K562 (cell line): ENCODE measurements around the gene SLC22A23. TPM values are rescaled to one million over a fixed set of nuclear protein-coding genes. Genes with fewer than 3 reads are reported as not detected.

Experiments used
- ATAC-seq: fragments of 200-7000 bp; cut with Tn5 transposase; 3 replicates; pipeline ENCODE4 v1.9.1; 2020; ENCODE audit warnings: moderate library complexity
- BruUV-seq: library from RNA; stranded (reverse); fragments of 400-500 nt; replicated peaks from 2 replicates; lab custom pipeline; 2021; lab: Mats Ljungman, UMichigan
- CTCF ChIA-PET: fragments of 300-600 bp; formaldehyde crosslinking; extraction: SDS; loops from one replicate; lab custom pipeline; 2021; ENCODE audit warnings: low intra/inter-chr PET ratio; lab: Yijun Ruan, JAX
- POLR2A ChIA-PET: fragments of 300-600, 350-650 bp; sonication (Branson Sonifier 250); formaldehyde crosslinking; extraction: SDS; loops from one replicate; lab custom pipeline; 2021; ENCODE audit warnings: antibody characterized with exemption, inconsistent platforms; lab: Yijun Ruan, JAX
- DNase-seq, 4 experiments: peaks; one replicate each; pipeline versions ENCODE4 v3.0.0 to v3.0.0-alpha.2; 2011 to 2018; ENCODE audit warnings: low spot score in 3 of 4, mixed read lengths in 3 of 4; ENCODE audit errors: extremely low read depth in 1 of 4
- FAIRE-seq: peaks from 2 replicates; lab custom pipeline; 2011; peaks lifted over from hg19 to GRCh38; lab: Jason Lieb, UNC
- H2AFZ ChIP-seq: 2 replicates; pipeline ENCODE4 v1.6.0; 2011; ENCODE audit warnings: low read depth, low read length, control low read depth, inconsistent platforms
- H3K27ac ChIP-seq: fragments of 200-600 bp; 3 replicates; pipeline ENCODE4 v1.8.0; 2011; ENCODE audit warnings: low read depth, mild to moderate bottlenecking, control low read depth, inconsistent platforms, low read length, moderate library complexity, mixed read lengths; ENCODE audit errors: extremely low read depth
- H3K27me3 ChIP-seq, 2 experiments: fragments of 300-600 bp in 1 of 2; 2 replicates in 1 of 2; 3 replicates in 1 of 2; pipeline versions ENCODE4 v1.6.0 to v1.8.0; 2011; ENCODE audit warnings: inconsistent platforms in 2 of 2, low read length in 2 of 2, mild to moderate bottlenecking in 1 of 2, mixed read lengths in 1 of 2, moderate library complexity in 1 of 2; ENCODE audit not compliant: control insufficient read depth in 2 of 2, insufficient read depth in 2 of 2
- H3K36me3 ChIP-seq: fragments of 300-600 bp; 3 replicates; pipeline ENCODE4 v1.8.0; 2011; ENCODE audit warnings: mild to moderate bottlenecking, low read length, inconsistent platforms; ENCODE audit not compliant: control insufficient read depth, insufficient read depth
- H3K4me1 ChIP-seq, 2 experiments: fragments of 200-600 bp in 1 of 2; replicated peaks in 1 of 2; 2 replicates in 1 of 2; 3 replicates in 1 of 2; pipeline versions ENCODE4 v1.5.1 to v1.8.0; 2011; ENCODE audit warnings: inconsistent platforms in 2 of 2, low read length in 2 of 2, mild to moderate bottlenecking in 1 of 2, mixed read lengths in 1 of 2, moderate library complexity in 1 of 2; ENCODE audit not compliant: control insufficient read depth in 2 of 2, insufficient read depth in 2 of 2
- H3K4me2 ChIP-seq: 2 replicates; pipeline ENCODE4 v1.6.1; 2011; ENCODE audit warnings: low read length, control low read depth, inconsistent platforms, mixed read lengths; ENCODE audit not compliant: insufficient read depth
- H3K4me3 ChIP-seq: fragments of 200-600 bp; sonication (generic), shearing (Covaris generic); 2 replicates; pipeline ENCODE4 v1.5.1; 2016; ENCODE audit warnings: control low read depth, inconsistent platforms
- H3K79me2 ChIP-seq: fragments of 200-600 bp; 3 replicates; pipeline ENCODE4 v1.8.0; 2011; ENCODE audit warnings: low read length, inconsistent platforms; ENCODE audit not compliant: control insufficient read depth, insufficient read depth
- H3K9ac ChIP-seq, 2 experiments: 2 replicates each; pipeline versions ENCODE4 v1.6.0 to v1.6.1; 2011; ENCODE audit warnings: low read depth in 2 of 2, low read length in 2 of 2, control low read depth in 1 of 2, inconsistent platforms in 1 of 2, mild to moderate bottlenecking in 1 of 2, mixed read lengths in 1 of 2; ENCODE audit not compliant: insufficient read depth in 1 of 2
- H3K9me1 ChIP-seq: one replicate; pipeline ENCODE4 v1.6.0; 2011; ENCODE audit warnings: inconsistent platforms, mild to moderate bottlenecking, low read length, moderate library complexity; ENCODE audit not compliant: control insufficient read depth, insufficient read depth
- H3K9me3 ChIP-seq: replicated peaks from 2 replicates; pipeline ENCODE4 v1.5.1; 2011; ENCODE audit warnings: low read depth, low read length, inconsistent platforms; ENCODE audit not compliant: control insufficient read depth, insufficient read depth
- H4K20me1 ChIP-seq: replicated peaks from 2 replicates; pipeline ENCODE4 v1.6.1; 2011; ENCODE audit warnings: low read length, inconsistent platforms, mixed read lengths; ENCODE audit not compliant: control insufficient read depth, insufficient read depth
- HMBOX1 ChIP-seq: sonication (generic); IDR thresholded peaks from 2 replicates; pipeline ENCODE4 v1.6.1; 2016
- ID3 ChIP-seq, 2 experiments: fragments of 250-450 bp in 1 of 2; fragments of 450-650 bp in 1 of 2; sonication (Bioruptor Pico) in 1 of 2; IDR thresholded peaks; 2 replicates each; pipeline versions ENCODE4 v1.6.1 to v1.8.0; 2016 to 2021; ENCODE audit warnings: mild to moderate bottlenecking in 2 of 2, moderate library complexity in 2 of 2, missing compliant biosample characterization in 1 of 2, missing genetic modification characterization in 1 of 2
- MLX ChIP-seq, 2 experiments: fragments of 450-650 bp in 1 of 2; sonication (generic) in 1 of 2; formaldehyde crosslinking; conservative IDR thresholded peaks; 2 replicates each; pipeline versions ENCODE4 v1.4.0 to v1.8.1; 2020 to 2022; ENCODE audit warnings: mild to moderate bottlenecking in 1 of 2, missing genetic modification reagents in 1 of 2
- ZNF253 ChIP-seq: fragments of 250-450 bp; sonication (Bioruptor Pico); conservative IDR thresholded peaks from 2 replicates; pipeline ENCODE4 v1.6.1; 2021; ENCODE audit warnings: mild to moderate bottlenecking
- ZNF395 ChIP-seq: fragments of 200-800 bp; sonication (Bioruptor generic); IDR thresholded peaks from 2 replicates; pipeline ENCODE4 v1.6.1; 2017; ENCODE audit warnings: missing genetic modification characterization, missing compliant biosample characterization
- WGBS: fragments of 100-300 bp; shearing (Covaris generic); methylation state at CpG from one replicate; pipeline ENCODE4 v1.1.6; 2016; ENCODE audit warnings: low coverage, mixed read lengths; ENCODE audit not compliant: insufficient coverage; ENCODE audit errors: missing lambda C conversion rate; 5-methylcytosine and 5-hydroxymethylcytosine counted together
- in situ Hi-C: fragments of 300-500 bp; cut with MboI; formaldehyde crosslinking; loops from 4 replicates; pipeline ENCODE4 v1.15.0; 2018; ENCODE audit warnings: inconsistent platforms, mixed read lengths
- intact Hi-C: fragments of 100-400 bp; cut with micrococcal nuclease; formaldehyde crosslinking; loops from 2 replicates; pipeline ENCODE4 v1.14.2; 2022
- polyA plus RNA-seq, 8 experiments: library from polyadenylated mRNA; depleted of rRNA in 4 of 8; stranded (reverse) in 5 of 8; unstranded in 3 of 8; fragments of >200 nt; fragmentation: Nextera tagmentation in 2 of 8; fragmentation: Illumina TruSeq in 1 of 8; extraction: Ambion mirVana in 2 of 8; extraction: Trizol in 1 of 8; gene quantifications; 2 replicates each; pipeline versions ENCODE4 v1.2.1 to v1.2.3, GENCODE V29; 2011 to 2014; ENCODE audit warnings: inconsistent platforms in 1 of 8, missing spikeins in 1 of 8
- total RNA-seq, 7 experiments: library from RNA; depleted of rRNA in 6 of 7; stranded (reverse); fragments of >200 nt in 6 of 7; fragmentation: Illumina TruSeq in 2 of 7; extraction: Trizol in 2 of 7; gene quantifications; 2 replicates each; pipeline versions ENCODE4 v1.2.1 to v1.2.3, GENCODE V29; 2011 to 2021; ENCODE audit warnings: low replicate concordance in 1 of 7

The SLC22A23 gene
- total and polyA plus RNA-seq, 9 of the 15 experiments (the other 6 are each of a cell fraction or from before 2014, with no cell fraction given): 0.30 to 8.7 (median 2.5) TPM

- no TSS peak for BruUV-seq
- no peak overlapping the region for H3K27ac ChIP-seq
- in situ Hi-C loops (no loop called here), intact Hi-C loops (no loop called here)
- peaks cover 28 to 32% of the 10 kb centered on the region in 2 experiments for H3K4me1 ChIP-seq
- H3K9me1 ChIP-seq: no peaks in the 10 kb centered on the region
- no peaks in the 10 kb centered on the region for H3K36me3 ChIP-seq
- CTCF ChIA-PET: no interaction called here
- H4K20me1 ChIP-seq: peaks cover 9% of the 10 kb centered on the region; the same call in 1 of the 2 replicates
- peaks cover 11% of the 10 kb centered on the region; the same call in 1 of the 3 replicates for H3K79me2 ChIP-seq
- no peaks in the 10 kb centered on the region for H3K9me3 ChIP-seq
- H2AFZ ChIP-seq: no peak overlapping the region
- H3K9ac ChIP-seq: peak overlapping the region in 1 of 2 experiments; percentile 76; a peak in 2 of 4 replicates
- TF ChIP-seq MLX (CRISPR knock-in tag; conservative IDR thresholded peaks at IDR 0.05): no peak
- peak; percentile 93 for TF ChIP-seq HMBOX1
- TF ChIP-seq ID3 (CRISPR knock-in tag; IDR thresholded peaks at IDR 0.05): no peak
- peak; percentile 30; the same call in 1 of the 2 replicates for TF ChIP-seq ID3 (tag; IDR thresholded peaks at IDR 0.05)
- 0 out of 2 replicates have a peak, but pooled peaks have one; percentile 36 for TF ChIP-seq ZNF395 (CRISPR knock-in tag)
- TF ChIP-seq ZNF253 (CRISPR knock-in tag): no peak
- TF ChIP-seq, all 486 proteins: peak for 3
- Histone ChIP-seq H3K4me2 (no peak overlapping the region), H3K4me3 (no peak overlapping the region), H3K27me3 (no peaks in the 10 kb centered on the region)
- FAIRE-seq: peak; percentile 19
- WGBS: 35% methylated on average over 4 of the region's 4 CpGs
- peak in 1 of 4 experiments; percentile 38 for DNase-seq
- ATAC-seq: peak; percentile 34
- POLR2A ChIA-PET: interaction anchor here (0.7 to 1.7 kb wide), 4 partner anchors 8 to 54 kb away, joined by 3 to 10 read pairs (median 4); no protein-coding TSS in a partner anchor
Measured at GRCh38 chr6:3446184-3446583, 10.7 kb downstream of the SLC22A23 start.
